Fibroblast of skin of scalp (primary cell): Measurements from ENCODE around the gene CDK10. TPM values are rescaled to one million over a fixed set of nuclear protein-coding genes. Genes with fewer than 3 reads are reported as not detected.
"Not testable (repeated sequence)": the region's sequence is repeated elsewhere in the genome, so short reads cannot be mapped to it uniquely, and the experiment has no call there.

Experiments
- DNase-seq: peaks from one replicate; pipeline ENCODE4 v3.0.0-alpha.2; 2013
- polyA plus RNA-seq, 2 experiments: library from polyadenylated mRNA; unstranded; fragments of 120-200 nt; gene quantifications; one replicate each; pipeline ENCODE4 v1.2.1, GENCODE V29; 2013; ENCODE audit not compliant: insufficient read length in 2 of 2

The CDK10 gene, protein sequence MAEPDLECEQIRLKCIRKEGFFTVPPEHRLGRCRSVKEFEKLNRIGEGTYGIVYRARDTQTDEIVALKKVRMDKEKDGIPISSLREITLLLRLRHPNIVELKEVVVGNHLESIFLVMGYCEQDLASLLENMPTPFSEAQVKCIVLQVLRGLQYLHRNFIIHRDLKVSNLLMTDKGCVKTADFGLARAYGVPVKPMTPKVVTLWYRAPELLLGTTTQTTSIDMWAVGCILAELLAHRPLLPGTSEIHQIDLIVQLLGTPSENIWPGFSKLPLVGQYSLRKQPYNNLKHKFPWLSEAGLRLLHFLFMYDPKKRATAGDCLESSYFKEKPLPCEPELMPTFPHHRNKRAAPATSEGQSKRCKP
- polyA plus RNA-seq (2013, experiment 1 of 2; ENCODE audit: insufficient read length) = 36.5 TPM
- 35.3 TPM for polyA plus RNA-seq (2013, experiment 2 of 2; ENCODE audit: insufficient read length)

DNA sequence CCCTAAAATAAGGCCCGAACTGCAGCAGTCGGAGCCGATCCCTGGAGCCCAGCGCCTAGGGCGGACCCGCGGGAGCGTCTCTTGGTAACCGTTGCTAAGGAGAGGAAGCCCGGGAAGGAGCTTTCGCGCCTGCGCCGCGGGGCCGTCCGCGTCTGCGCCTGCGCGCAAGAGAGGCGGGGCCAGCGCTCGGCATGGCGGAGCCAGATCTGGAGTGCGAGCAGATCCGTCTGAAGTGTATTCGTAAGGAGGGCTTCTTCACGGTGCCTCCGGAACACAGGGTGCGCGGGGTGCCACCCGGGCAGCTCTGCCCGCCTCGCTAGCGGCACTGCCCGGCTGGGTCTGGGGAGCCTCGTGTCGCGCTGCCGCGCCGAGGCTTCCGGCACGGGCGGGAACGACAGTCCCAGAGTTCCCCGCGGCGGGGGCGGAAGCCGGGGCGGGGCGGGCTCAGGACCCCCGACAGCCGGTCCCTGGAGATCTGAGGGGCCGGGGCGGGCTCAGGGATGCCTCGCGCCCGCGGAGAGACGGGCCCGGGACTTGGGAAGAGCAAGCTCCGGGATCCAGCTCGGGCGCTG lies at the start of gene CDK10:
CDK10 (plus strand) TSS at position 170 of the 572 bp plus-strand sequence; CDS start at position 192, 22 bp downstream.
- DNase-seq = peak; percentile 89

DNA sequence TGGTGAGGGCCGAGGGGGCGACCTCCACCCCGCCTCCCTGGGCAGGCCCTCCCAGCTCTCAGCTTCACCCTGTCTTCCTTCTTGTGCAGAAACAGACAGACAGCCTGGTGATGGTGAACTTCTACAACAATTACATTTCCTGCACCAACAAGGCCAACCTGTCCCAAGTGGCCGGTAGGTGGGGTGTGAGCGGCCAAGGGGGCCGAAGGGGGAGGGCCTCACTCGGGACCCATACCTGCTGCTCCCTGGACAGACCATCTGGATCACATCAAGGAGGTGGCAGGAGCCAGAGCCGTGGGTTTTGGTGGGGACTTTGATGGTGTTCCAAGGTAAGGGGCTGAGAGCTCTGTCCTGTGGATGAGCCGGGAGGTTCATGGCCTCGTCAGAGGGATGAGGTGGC lies 49.1 kb upstream of the CDK10 start:
- no peak for DNase-seq

DNA sequence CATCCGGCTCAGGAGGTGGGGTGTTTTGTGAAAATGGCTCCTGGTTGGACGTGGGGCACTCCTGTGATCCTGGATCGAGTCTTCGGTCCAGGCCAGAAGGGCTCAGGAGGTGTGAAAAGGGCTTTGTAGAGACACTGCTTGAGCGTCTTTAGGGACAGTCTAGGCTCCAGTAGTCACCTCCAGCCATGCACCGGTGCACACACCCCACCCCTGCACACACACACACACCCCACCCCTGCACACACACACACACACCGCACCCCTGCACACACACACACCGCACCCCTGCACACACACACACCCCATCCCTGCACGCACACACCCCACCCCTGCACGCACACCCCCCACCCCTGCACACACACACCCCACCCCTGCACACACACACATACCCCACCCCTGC lies 48.0 kb upstream of the CDK10 start:
- DNase-seq = no peak

DNA sequence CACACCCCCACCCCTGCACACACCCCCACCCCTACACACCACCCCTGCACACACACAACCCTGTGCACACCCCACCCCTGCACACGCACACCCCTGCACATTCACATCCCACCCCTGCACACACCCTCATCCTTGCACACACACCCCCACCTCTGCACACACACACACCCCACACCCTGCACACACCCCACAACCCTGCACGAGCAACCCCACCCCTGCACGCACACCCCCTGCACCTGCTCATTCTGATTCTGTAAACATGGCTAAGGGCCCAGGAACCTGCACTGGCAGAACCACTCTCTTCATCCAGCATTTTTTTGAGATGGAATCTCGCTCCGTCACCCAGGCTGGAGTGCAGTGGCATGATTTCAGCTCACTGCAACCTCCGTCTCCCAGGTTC lies 47.1 kb upstream of the CDK10 start:
- DNase-seq = no peak

DNA sequence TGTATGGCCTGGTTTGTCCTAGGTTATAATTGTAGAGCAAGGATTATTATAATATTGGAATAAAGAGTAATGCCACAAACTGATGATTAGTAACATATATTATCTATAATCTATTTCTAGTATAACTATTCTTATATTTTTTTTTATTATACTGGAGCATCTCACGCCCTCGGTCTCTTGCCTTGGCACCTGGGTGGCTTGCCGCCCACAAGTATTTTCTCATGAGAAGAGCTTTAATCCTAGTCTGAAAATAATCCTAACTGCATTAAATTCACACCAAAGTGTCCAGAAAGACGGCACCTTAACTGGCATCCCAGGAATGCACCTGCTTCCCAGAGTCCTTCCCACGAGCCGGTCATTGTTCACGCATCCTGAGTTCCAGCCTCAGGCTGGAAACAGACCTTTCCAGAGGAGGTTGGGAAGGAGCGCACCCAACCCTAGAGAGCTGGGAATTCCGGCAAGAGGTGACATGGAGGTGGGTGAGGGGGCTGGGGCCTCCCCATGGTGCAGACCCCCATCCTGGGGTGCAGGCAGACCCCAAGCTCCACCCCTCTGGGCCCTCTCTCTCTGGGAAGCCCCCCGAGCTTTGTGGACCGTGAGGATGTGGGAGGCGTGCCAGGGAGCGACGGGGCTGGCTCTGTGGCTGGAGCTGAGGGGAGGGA lies 44.9 kb upstream of the CDK10 start:
- no peak for DNase-seq

DNA sequence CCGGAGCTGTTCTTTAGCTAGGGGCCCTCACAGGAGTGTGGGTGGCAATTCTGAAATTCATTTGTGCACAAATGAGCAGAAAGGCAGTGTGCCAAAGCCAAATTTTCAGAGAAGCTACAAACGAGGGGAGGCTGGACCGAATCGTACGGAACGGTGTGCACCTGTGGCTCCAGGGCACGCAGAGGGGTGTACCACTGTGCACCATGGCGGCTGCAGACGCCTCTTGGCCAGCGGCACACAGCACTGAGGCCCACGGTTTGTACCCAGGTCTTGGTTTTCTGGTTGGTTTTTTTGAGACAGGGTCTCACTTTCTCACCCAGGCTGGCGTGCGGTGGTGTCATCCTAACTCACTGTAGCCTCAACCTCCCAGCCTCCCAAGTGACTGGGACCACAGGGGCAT lies 43.9 kb upstream of the CDK10 start:
- no peak for DNase-seq

DNA sequence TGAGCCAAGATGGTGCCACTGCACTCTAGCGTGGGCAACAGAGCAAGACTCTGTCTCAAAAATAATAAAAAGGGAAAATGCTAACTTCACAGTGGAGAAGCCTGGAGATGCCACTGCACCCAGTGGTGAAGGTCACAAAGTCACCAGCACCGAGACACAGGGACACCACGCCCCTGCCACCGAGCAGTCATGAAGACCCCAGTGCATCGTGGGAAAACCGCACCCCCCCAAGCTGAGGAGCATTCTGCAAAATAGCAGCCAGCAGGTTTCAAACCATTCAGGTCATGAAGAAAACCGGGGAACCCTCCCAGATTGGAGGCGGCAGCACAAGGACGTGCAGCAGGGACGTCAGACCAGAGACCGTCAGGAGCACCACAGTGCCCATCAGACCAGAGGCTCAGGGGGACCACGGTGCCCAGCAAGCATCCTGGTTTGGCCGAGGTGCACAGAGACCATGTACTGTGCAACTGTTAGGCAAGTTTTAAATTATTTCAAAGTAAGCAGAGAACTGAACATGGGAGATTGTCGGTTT lies 42.7 kb upstream of the CDK10 start:
- DNase-seq = no peak

DNA sequence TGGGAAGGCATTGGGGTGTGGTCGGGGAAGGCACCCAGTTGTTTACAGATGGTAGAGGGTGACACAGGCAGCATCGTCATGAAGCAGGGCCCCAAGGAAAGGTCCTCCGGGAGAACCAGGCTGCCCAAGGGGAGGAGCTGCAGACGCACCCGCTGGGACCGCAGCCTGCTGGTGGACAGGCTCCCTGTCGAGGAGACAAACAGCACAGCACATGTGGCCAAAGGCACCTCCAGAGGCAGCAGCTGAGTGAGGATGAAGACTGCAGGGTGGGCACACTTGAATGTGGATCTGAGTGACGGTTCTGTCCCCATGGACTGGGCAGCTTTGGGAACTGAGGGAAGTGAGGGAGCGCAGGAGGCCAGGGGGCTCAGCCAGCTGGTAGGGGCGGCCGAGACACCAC lies 41.4 kb upstream of the CDK10 start:
- no peak for DNase-seq

DNA sequence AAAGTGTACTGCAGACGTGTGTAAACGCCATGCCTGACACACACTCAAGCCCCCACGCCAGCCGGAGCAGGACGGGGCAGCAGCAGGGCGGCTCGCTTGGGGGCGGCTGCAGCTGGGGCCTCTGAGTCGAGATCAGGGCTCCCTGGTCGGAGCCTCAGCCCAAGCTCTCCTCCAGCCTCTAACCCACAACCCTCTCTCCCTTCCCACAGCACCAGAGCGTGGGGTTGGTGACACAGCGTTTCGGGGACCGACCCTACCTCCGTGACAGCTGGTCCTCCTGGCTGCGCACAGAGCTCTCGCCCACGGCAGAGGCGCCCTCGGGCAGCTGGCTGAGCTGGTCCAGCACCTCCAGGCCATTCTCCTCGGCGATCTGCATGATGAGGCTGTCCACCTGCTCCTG lies 40.2 kb upstream of the CDK10 start:
- DNase-seq = no peak

DNA sequence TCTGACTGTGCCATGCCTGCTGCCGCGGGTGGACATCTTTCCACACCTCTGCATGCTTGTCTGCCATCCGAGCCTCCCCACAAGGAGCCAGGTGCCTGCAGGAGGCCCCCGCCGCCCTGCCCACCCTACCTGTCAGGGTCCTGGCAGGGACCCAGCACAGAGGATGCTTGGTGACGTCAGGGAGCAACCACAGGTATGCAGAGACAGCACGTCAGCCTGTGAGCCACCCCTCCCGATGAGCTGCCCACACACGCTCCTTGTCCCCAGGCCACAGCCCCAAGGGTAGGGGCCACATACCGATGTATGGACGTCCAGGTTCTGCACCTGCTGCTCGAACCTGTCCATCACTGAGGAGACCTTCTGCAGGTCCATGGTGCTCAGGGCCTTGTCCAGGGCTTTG lies 39.6 kb upstream of the CDK10 start:
- DNase-seq = no peak

DNA sequence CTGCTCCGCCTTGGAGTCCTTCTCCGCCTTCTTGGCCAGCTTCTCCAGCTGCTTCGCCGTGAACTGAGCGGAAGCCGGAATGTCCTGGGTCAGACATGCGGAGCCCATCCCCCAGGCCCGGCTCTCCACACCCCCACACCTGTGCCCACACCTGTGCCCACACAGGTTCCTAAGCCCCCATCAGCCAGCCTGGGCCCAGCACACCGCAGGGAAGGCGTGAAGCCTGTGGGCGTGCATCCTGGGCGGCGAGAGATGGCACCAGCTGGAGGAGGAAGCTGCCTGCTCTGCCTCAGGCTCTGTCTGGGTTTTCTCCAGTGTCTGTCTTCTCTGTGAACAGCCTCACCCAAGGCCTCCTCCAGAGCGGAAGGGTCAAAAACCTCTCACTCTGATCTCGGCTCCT lies 34.9 kb upstream of the CDK10 start:
- no peak for DNase-seq

DNA sequence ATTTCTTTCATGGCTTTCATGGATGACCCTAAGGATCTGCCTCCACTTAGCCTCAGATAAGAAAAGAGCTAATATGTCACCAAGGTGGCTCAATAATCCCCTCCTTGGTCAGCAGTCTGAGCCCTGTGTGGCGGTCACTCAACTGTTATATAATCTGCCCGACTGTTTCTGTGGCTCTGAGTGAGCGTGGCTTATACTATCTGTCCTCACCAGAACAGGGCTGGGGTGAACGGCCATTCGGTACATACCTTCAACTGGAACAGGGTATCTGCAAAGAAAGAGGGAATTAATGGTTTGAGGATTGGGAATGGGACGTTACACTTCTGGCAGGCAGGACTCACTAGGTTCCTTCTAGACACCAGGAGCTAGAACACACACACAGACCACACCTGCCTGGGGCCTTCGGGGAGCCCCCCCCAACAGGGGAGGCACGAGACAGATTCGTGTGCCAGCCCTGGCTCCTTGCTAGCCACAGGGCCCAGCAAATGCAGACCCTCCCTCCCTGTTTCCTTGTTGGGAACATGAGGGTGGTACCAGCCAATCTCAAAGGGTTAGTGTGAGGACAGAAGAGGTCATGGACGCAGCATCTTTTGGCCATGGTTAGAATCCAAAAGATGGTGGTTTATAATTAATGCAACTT lies 32.7 kb upstream of the CDK10 start:
- DNase-seq = no peak

DNA sequence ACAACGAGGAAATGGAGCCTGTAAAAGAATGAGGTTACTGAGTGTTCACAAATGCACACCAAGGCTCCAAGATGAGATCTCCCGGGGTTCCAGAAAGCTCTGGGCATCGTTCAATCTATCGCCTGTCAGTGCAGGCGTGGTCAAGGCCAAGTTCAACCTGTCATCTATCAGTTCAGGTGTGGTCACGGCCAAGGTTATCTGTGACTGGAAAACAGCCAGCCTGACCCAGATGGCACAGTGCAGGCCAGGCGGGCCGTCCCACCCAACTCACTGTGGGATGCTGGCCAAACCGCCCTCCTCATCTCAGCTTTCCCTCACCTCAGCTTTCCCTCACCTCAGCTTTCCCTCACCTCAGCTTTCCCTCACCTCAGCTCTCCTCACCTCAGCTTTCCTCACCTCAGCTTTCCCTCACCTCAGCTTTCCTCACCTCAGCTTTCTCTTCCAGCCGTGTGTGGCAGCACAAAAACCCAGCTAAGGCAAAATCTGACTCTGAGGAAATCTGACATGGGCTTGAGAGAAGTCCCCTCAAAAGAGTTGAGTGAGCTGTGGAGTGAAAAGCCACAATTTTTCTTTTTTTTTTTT lies 31.3 kb upstream of the CDK10 start:
- DNase-seq = no peak

DNA sequence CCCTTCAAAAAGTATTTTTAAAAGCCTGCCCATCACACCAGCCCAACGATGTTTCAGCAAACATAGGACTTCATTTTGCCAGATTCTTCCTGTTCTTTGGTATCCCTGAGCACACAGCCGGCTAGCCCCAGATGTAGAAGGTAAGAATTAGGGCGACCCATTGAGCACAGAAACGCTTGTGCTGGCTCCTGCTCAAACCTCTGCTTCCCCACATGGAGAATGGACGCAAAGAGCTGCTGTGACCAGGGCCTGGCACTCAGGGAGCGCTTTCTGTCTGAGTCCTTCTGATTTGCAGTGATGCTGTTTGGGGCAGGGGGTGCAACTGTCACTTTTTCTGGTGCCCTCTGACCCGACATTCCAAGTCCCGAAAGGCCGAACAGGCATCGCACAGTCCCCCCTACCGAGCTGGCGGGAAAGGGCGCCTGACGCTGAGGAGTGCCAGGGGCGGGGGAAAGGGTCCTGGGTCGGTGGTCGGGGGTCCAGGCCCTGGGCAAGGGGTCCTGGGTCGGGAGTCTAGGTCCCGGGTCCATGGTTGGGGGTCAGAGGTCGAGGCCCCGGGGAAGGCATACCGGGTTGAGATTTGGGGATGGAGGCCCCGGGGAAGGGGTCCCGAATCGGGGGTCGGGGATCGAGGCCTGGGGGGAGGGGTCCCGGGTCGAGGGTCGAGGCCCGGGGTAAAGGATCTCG lies 29.9 kb upstream of the CDK10 start:
- no peak for DNase-seq

DNA sequence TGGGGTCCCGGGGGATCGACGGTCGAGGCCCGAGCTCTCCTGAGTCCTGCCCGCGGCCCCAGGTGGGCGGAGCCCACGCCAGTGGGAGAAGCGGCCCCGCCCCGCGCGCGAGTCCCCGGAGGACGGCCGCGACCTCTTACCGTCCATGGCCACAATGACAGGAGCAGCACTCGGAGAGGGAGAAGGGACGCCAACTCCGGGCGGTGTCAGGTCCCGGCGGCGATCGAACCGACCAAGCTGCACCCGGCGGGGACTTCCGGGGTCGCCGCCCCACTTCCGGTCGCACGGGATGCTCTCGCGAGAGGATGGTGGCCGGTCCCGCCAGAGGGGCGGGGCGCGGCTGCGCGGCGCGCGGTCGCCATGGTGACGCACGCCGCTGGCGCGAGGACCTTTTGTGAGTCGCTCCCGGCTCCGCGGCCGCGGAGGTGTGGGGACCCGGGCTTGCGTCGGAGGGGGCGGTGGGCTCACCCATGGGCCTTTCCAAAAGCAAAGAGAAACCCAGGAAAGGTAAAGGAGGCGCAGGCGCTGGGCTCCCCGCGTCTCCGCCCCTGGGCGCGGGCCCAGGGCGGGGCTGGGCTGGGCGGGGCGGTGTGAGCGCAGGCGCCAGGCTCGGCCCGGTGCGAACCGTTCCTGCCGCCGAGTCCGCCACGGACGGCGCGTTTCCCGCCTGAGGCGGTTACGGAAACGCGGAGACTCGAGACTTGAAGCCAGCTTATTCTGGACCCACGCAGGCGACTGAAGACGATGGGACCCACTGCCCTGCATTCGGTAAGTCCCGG lies 28.9 kb upstream of the CDK10 start, which contains the start of the genes CHMP1A and SPATA33:
CHMP1A (minus strand) TSS at position 267 of the 779 bp plus-strand sequence; CDS start at position 147, 120 bp downstream.
SPATA33 (plus strand) TSS at position 395 of the 779 bp plus-strand sequence; CDS start at position 471, 76 bp downstream.
- DNase-seq = peak; percentile 87

DNA sequence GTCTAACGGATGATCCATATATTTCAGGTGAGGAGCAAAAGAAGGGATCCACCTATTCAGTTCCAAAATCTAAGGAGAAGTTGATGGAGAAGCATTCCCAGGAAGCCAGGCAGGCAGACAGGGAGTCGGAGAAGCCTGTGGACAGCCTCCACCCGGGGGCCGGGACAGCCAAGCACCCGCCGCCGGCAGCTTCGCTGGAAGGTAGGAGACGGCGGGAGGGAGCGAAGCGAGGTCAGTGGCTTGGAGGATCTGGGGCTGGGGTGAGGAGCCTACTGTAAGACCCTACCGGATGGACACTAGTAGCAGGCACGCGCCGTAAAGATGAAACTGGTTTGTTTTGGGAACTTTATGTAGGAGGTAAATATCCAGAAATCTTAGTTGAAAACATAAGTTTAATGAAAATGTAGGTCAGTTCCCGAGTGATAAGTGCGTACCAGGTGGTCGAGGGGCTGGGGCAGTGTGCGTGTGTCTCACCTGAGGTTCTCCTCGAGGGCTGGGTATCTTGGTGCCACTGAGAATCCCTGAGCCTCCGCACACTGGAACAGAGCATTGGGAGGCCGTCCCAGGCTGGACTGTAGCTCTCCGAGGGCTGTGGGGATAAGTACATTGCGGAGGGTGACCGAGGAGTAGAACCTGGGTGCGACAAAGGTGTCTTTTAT lies 28.1 kb upstream of the CDK10 start:
- no peak for DNase-seq

DNA sequence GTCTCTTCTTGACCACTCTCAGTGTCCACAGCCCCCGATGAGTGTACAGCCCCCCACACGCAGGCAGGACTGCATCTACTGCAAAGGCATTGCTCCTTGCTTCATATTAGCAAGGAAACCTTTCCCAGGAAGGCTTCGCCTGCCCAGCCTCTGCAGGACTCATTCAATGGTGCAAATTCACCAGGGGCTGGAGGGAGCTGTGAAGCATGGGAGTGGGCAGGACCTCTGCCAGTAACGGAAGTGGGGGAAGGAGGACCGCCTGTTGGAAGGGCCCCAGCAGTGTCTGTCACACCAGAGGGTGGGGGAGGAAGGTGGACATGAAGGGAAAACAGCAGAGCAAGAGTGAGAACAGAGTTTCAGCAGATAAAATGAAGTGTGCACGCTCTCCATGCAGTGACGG lies 26.3 kb upstream of the CDK10 start:
- no peak for DNase-seq

DNA sequence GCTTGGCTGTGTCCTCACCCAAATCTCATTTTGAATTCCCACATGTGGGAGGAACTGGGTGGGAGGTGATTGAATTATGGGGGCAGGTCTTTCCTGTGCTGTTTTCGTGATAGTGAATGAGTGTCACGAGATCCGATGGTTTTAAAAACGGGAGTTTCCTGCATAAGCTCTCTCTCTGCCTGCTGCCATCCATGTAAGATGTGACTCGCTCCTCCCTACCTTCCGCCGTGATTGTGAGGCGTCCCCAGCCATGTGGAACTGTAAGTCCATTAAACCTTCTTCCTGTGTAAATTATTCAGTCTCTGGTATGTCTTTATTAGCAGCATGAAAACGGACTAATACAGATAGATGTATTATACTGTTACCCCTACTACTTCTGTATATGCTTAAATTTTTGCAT lies 25.3 kb upstream of the CDK10 start:
- no peak for DNase-seq

DNA sequence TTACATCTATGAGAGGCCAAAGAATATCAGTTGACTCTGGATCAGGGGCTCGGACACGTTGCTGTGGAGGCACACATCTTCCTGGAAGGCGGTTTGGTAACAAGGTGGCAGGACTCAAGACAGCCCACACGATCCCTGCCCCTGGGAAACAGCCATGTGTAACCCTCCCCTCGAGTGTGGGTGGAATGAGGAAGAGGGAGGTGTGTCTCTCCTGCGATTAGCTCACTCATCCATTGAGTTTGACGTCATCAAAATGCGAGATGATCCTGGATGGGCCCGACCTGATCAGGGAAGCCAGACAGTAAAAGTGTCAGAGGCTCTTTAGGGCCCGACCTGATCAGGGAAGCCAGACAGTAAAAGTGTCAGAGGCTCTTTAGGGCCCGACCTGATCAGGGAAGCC lies 22.3 kb upstream of the CDK10 start:
- not testable (repeated sequence) for DNase-seq

DNA sequence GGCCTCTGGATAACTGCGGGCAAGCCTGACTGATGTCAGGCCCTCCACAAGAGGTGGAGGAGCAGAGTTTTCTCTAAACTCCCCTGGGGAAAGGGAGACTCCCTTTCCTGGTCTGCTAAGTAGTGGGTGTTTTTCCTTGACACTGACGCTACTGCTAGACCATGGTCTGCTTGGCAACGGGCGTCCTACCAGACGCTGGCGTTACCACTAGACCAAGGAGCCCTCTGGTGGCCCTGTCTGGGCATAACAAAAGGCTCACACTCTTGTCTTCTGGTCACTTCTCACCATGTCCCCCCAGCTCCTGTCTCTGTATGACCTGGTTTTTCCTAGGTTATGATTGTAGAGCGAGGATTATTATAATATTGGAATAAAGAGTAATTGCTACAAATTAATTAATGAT lies 19.5 kb upstream of the CDK10 start:
- peak; percentile 42 for DNase-seq
